Rectal smooth muscle tissue (tissue), 1 donor: ENCODE results near the gene LRRC56.

Source experiments
- H3K27ac ChIP-seq: one replicate; pipeline ENCODE4 v1.7.0; 2013; ENCODE audit warnings: low read depth, low read length, inconsistent platforms
- H3K27me3 ChIP-seq: one replicate; pipeline ENCODE4 v1.7.0; 2013; ENCODE audit warnings: low read length; ENCODE audit not compliant: control insufficient read depth, insufficient read depth
- H3K36me3 ChIP-seq: one replicate; pipeline ENCODE4 v1.7.0; 2013; ENCODE audit warnings: low read length; ENCODE audit not compliant: control insufficient read depth, insufficient read depth
- H3K4me1 ChIP-seq: one replicate; pipeline ENCODE4 v1.7.0; 2013; ENCODE audit warnings: low read length; ENCODE audit not compliant: control insufficient read depth, insufficient read depth
- H3K4me3 ChIP-seq: one replicate; pipeline ENCODE4 v1.7.0; 2013; ENCODE audit warnings: low read length
- H3K9ac ChIP-seq: one replicate; pipeline ENCODE4 v1.7.0; 2013; ENCODE audit warnings: low read length

The LRRC56 gene

GRCh38 chr11:586376-587316, 49.3 kb downstream of the LRRC56 start:
- peaks cover 33% of the 10 kb centered on the region for H3K36me3 ChIP-seq
- H3K27me3 ChIP-seq = no peaks in the 10 kb centered on the region
- H3K9ac ChIP-seq = no peak overlapping the region
- H3K4me1 ChIP-seq = no peaks in the 10 kb centered on the region
- H3K4me3 ChIP-seq = no peak overlapping the region
- H3K27ac ChIP-seq = no peak overlapping the region

- Histone ChIP-seq H3K27ac (no peak overlapping the region), H3K4me1 (no peaks in the 10 kb centered on the region), H3K4me3 (no peak overlapping the region), H3K27me3 (no peaks in the 10 kb centered on the region), H3K36me3 (peaks cover 34% of the 10 kb centered on the region), H3K9ac (no peak overlapping the region)
These were observed 50.2 kb downstream of the LRRC56 start for GRCh38 chr11:587546-587945.

- Histone ChIP-seq H3K4me3 (no peak overlapping the region), H3K27me3 (no peaks in the 10 kb centered on the region), H3K36me3 (peaks cover 37% of the 10 kb centered on the region), H3K4me1 (no peaks in the 10 kb centered on the region), H3K9ac (no peak overlapping the region), H3K27ac (no peak overlapping the region)
These were observed 50.7 kb downstream of the LRRC56 start for GRCh38 chr11:587978-588380.

- no peak overlapping the region for H3K9ac ChIP-seq
- H3K4me3 ChIP-seq = no peak overlapping the region
- peaks cover 39% of the 10 kb centered on the region for H3K36me3 ChIP-seq
- no peak overlapping the region for H3K27ac ChIP-seq
- H3K27me3 ChIP-seq = no peaks in the 10 kb centered on the region
- no peaks in the 10 kb centered on the region for H3K4me1 ChIP-seq
These were observed 52.5 kb downstream of the LRRC56 start for GRCh38 chr11:589798-590197.

- H3K4me3 ChIP-seq = no peak overlapping the region
- H3K27ac ChIP-seq = no peak overlapping the region
- H3K9ac ChIP-seq = no peak overlapping the region
- H3K4me1 ChIP-seq = no peaks in the 10 kb centered on the region
- no peaks in the 10 kb centered on the region for H3K27me3 ChIP-seq
- H3K36me3 ChIP-seq = peaks cover 41% of the 10 kb centered on the region
These were observed 53.7 kb downstream of the LRRC56 start for GRCh38 chr11:590997-591396.

GRCh38 chr11:592501-592900, 55.2 kb downstream of the LRRC56 start:
- Histone ChIP-seq H3K36me3 (peaks cover 45% of the 10 kb centered on the region), H3K4me3 (no peak overlapping the region)

GRCh38 chr11:592918-593317, 55.6 kb downstream of the LRRC56 start:
- no peak overlapping the region for H3K9ac ChIP-seq
- peaks cover 47% of the 10 kb centered on the region for H3K36me3 ChIP-seq
- H3K4me1 ChIP-seq = no peaks in the 10 kb centered on the region
- H3K27me3 ChIP-seq = no peaks in the 10 kb centered on the region
- no peak overlapping the region for H3K27ac ChIP-seq
- H3K4me3 ChIP-seq = no peak overlapping the region

More at GRCh38 chr11:592501-592900, 55.2 kb downstream of the LRRC56 start:
- Histone ChIP-seq H3K27ac (no peak overlapping the region), H3K4me1 (no peaks in the 10 kb centered on the region), H3K27me3 (no peaks in the 10 kb centered on the region), H3K9ac (no peak overlapping the region)

GRCh38 chr11:593347-593746, 56.0 kb downstream of the LRRC56 start:
- Histone ChIP-seq H3K36me3 (peaks cover 51% of the 10 kb centered on the region), H3K27me3 (no peaks in the 10 kb centered on the region), H3K4me1 (no peaks in the 10 kb centered on the region), H3K4me3 (no peak overlapping the region), H3K9ac (no peak overlapping the region), H3K27ac (no peak overlapping the region)

GRCh38 chr11:595400-595799, 58.1 kb downstream of the LRRC56 start:
- Histone ChIP-seq H3K36me3 (peaks cover 54% of the 10 kb centered on the region), H3K4me1 (no peaks in the 10 kb centered on the region), H3K9ac (no peak overlapping the region), H3K4me3 (no peak overlapping the region), H3K27me3 (no peaks in the 10 kb centered on the region), H3K27ac (no peak overlapping the region)

- Histone ChIP-seq H3K4me1 (no peaks in the 10 kb centered on the region), H3K27ac (no peak overlapping the region), H3K36me3 (peaks cover 52% of the 10 kb centered on the region), H3K4me3 (no peak overlapping the region), H3K27me3 (no peaks in the 10 kb centered on the region), H3K9ac (no peak overlapping the region)
These were observed 59.0 kb downstream of the LRRC56 start for GRCh38 chr11:596374-596773.

- Histone ChIP-seq H3K36me3 (peaks cover 54% of the 10 kb centered on the region), H3K4me3 (no peak overlapping the region), H3K27me3 (no peaks in the 10 kb centered on the region), H3K9ac (no peak overlapping the region), H3K4me1 (no peaks in the 10 kb centered on the region), H3K27ac (no peak overlapping the region)
These were observed 59.9 kb downstream of the LRRC56 start for GRCh38 chr11:597166-597725.

- Histone ChIP-seq H3K36me3 (peaks cover 48% of the 10 kb centered on the region), H3K9ac (no peak overlapping the region), H3K4me1 (no peaks in the 10 kb centered on the region), H3K27ac (no peak overlapping the region), H3K27me3 (no peaks in the 10 kb centered on the region), H3K4me3 (no peak overlapping the region)
These were observed 60.8 kb downstream of the LRRC56 start for GRCh38 chr11:598005-598680.
